Vagina (tissue), 2 donors: ENCODE results near the gene RDH12. TPM values are rescaled to one million over a fixed set of nuclear protein-coding genes. Genes with fewer than 3 reads are reported as not detected.

ENCODE experiments used
- DNase-seq, 2 donors: peaks; one replicate each; pipeline ENCODE4 v3.0.0-alpha.2; 2017; ENCODE audit errors: extremely low spot score in 2 of 2
- H3K27ac ChIP-seq: fragments of 200-600 bp; sonication (generic); one replicate; pipeline ENCODE4 v1.5.1; 2019
- H3K27me3 ChIP-seq: fragments of 200-600 bp; sonication (generic); one replicate; pipeline ENCODE4 v1.5.1; 2019
- H3K36me3 ChIP-seq, 2 donors: fragments of 200-600 bp; sonication (generic); one replicate each; pipeline ENCODE4 v1.5.1; 2017 to 2019
- H3K4me1 ChIP-seq: fragments of 200-600 bp; sonication (generic); one replicate; pipeline ENCODE4 v1.5.1; 2019
- H3K4me3 ChIP-seq, 2 donors: fragments of 200-600 bp; sonication (generic); 1 replicate in 1 of 2; 2 replicates in 1 of 2; pipeline ENCODE4 v1.5.1; 2016 to 2019
- H3K9me3 ChIP-seq: fragments of 200-600 bp; sonication (generic); one replicate; pipeline ENCODE4 v1.5.1; 2019
- CTCF ChIP-seq, 3 experiments: fragments of 450-650 bp in 2 of 3; fragments of 200-600 bp in 1 of 3; sonication (generic) in 1 of 3; IDR thresholded peaks; one replicate each; pipeline ENCODE4 v1.5.1; 2017 to 2019; ENCODE audit warnings: antibody characterized with exemption in 3 of 3, mild to moderate bottlenecking in 2 of 3, moderate library complexity in 2 of 3
- POLR2A ChIP-seq, 2 donors: fragments of 450-650 bp; IDR thresholded peaks; one replicate each; pipeline ENCODE4 v1.6.1; 2017; ENCODE audit warnings: antibody characterized with exemption in 2 of 2, mild to moderate bottlenecking in 2 of 2, moderate library complexity in 2 of 2
- POLR2AphosphoS5 ChIP-seq, 2 donors: sonication (generic); formaldehyde crosslinking; IDR thresholded peaks; one replicate each; pipeline ENCODE4 v1.9.0; 2017; ENCODE audit warnings: antibody characterized with exemption in 2 of 2, mild to moderate bottlenecking in 2 of 2, low read depth in 1 of 2; ENCODE audit not compliant: insufficient read depth in 1 of 2
- intact Hi-C: fragments of 100-400 bp; cut with DNase I; formaldehyde crosslinking; loops from one replicate; pipeline ENCODE4 v1.15.1; 2023
- total RNA-seq: library from RNA; depleted of rRNA; stranded (reverse); fragments of >200 nt; gene quantifications from one replicate; pipeline ENCODE4 v1.2.3, GENCODE V29; 2016

RDH12 gene
- total RNA-seq, 1 donor from 2014 or later: 15.0 TPM

- Histone ChIP-seq H3K27me3 (no peaks in the 10 kb centered on the region), H3K4me1 (no peaks in the 10 kb centered on the region), H3K9me3 (no peaks in the 10 kb centered on the region), H3K4me3 (no peak overlapping the region), H3K27ac (no peak overlapping the region), H3K36me3 (peaks cover 6 to 77% of the 10 kb centered on the region in 2 donors)
- intact Hi-C loops: no loop called here
- no peak for DNase-seq
- TF ChIP-seq CTCF (IDR thresholded peaks at IDR 0.05) (no peak), POLR2A (IDR thresholded peaks at IDR 0.05) (no peak), POLR2AphosphoS5 (IDR thresholded peaks at IDR 0.05; ENCODE audit: insufficient read depth in 1 of 2, low read depth in 1 of 2) (no peak)
Measured at GRCh38 chr14:67766035-67766680, 64.5 kb downstream of the RDH12 start.

DNA sequence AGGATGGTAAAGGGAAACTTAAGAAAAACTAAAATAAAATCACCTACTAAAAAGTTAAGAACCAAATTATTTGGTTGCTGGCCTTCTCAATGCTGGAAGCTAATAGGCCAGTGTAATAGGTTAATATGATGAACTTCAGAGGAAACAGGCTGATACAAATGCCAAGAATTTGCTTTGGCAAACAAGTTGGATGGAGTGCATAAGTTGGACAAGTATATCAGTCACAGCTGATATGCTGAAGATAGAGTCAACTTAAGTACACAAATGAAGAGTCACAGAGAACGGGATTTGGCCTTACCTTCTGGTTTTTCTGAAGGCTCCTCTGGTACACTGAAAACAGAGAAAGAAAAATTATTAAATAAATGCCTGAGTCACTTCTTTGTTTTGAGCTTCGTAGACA lies 66.5 kb downstream of the RDH12 start:
- DNase-seq: no peak
- Histone ChIP-seq H3K27me3 (no peaks in the 10 kb centered on the region), H3K4me1 (no peaks in the 10 kb centered on the region), H3K36me3 (peaks cover 6 to 86% of the 10 kb centered on the region in 2 donors), H3K9me3 (no peaks in the 10 kb centered on the region), H3K27ac (no peak overlapping the region), H3K4me3 (no peak overlapping the region)
- intact Hi-C loops: no loop called here
- TF ChIP-seq CTCF (IDR thresholded peaks at IDR 0.05): no peak
- no peak for TF ChIP-seq POLR2A (IDR thresholded peaks at IDR 0.05)
- no peak for TF ChIP-seq POLR2AphosphoS5 (IDR thresholded peaks at IDR 0.05; ENCODE audit: insufficient read depth in 1 of 2, low read depth in 1 of 2)

DNA sequence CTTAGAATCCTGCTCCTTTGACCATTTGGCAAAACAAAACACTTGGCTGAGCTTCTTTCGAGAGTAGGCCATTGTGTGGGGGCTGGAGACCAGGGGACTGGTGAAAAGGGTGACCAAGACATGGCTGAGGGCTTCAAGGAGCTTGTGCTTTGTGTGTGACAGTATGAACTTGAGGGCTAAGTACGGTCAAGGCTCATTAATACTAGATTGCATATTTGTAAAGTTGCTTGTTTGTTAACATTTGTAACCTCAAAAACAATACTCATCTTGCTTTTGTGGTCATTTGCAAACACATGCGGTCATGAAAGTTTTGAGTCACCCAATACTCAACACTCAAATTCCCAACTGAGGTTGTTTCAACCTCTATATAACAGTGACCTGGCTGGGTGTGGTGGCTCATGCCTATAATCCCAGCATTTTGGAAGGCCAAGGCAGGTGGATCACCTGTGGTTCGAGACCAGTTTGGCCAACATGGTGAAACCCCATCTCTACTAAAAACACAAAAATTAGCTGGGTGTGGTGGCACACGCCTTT lies 72.2 kb downstream of the RDH12 start:
- no peak overlapping the region for H3K27ac ChIP-seq
- TF ChIP-seq CTCF (IDR thresholded peaks at IDR 0.05) (no peak), POLR2AphosphoS5 (IDR thresholded peaks at IDR 0.05; ENCODE audit: insufficient read depth in 1 of 2, low read depth in 1 of 2) (no peak), POLR2A (IDR thresholded peaks at IDR 0.05) (no peak)

GRCh38 chr14:67776653-67777322 lies 75.1 kb downstream of the RDH12 start:
- H3K36me3 ChIP-seq: peaks cover 0 to 93% of the 10 kb centered on the region in 2 donors
- TF ChIP-seq POLR2A (IDR thresholded peaks at IDR 0.05) (no peak), POLR2AphosphoS5 (IDR thresholded peaks at IDR 0.05; ENCODE audit: insufficient read depth in 1 of 2, low read depth in 1 of 2) (peak in 1 of 2 donors; percentile 21)
- H3K4me1 ChIP-seq: no peaks in the 10 kb centered on the region
- DNase-seq: no peak
- intact Hi-C loops: no loop called here
- H3K27me3 ChIP-seq: no peaks in the 10 kb centered on the region
- H3K4me3 ChIP-seq: no peak overlapping the region
- no peak overlapping the region for H3K27ac ChIP-seq
- H3K9me3 ChIP-seq: no peaks in the 10 kb centered on the region

More for the DNA sequence above, 72.2 kb downstream of the RDH12 start:
- DNase-seq: no peak
- no peaks in the 10 kb centered on the region for H3K4me1 ChIP-seq
- H3K27me3 ChIP-seq: no peaks in the 10 kb centered on the region
- H3K9me3 ChIP-seq: no peaks in the 10 kb centered on the region
- H3K4me3 ChIP-seq: no peak overlapping the region
- intact Hi-C loops: no loop called here
- H3K36me3 ChIP-seq: peaks cover 6 to 85% of the 10 kb centered on the region in 2 donors

GRCh38 chr14:67778792-67779191 lies 77.1 kb downstream of the RDH12 start:
- DNase-seq: no peak
- Histone ChIP-seq H3K36me3 (peaks cover 0 to 96% of the 10 kb centered on the region in 2 donors), H3K9me3 (no peaks in the 10 kb centered on the region), H3K27me3 (no peaks in the 10 kb centered on the region), H3K4me3 (no peak overlapping the region), H3K27ac (no peak overlapping the region), H3K4me1 (no peaks in the 10 kb centered on the region)
- TF ChIP-seq POLR2AphosphoS5 (IDR thresholded peaks at IDR 0.05; ENCODE audit: insufficient read depth in 1 of 2, low read depth in 1 of 2): no peak
- no peak for TF ChIP-seq POLR2A (IDR thresholded peaks at IDR 0.05)
- no peak for TF ChIP-seq CTCF (IDR thresholded peaks at IDR 0.05)
- intact Hi-C loops: no loop called here
